Mesendoderm (in vitro differentiated cells): ENCODE data around the gene MAST4.
A peak's percentile ranks its signal among the peaks of the same experiment; 100 is the strongest.

Experiments
- DNase-seq: peaks from one replicate; pipeline ENCODE4 v3.0.0; 2013
- H2AK5ac ChIP-seq: 2 replicates; pipeline ENCODE4 v1.6.1; 2013; ENCODE audit warnings: low read length, inconsistent platforms
- H2BK120ac ChIP-seq: 2 replicates; pipeline ENCODE4 v1.6.1; 2013; ENCODE audit warnings: low read depth, mild to moderate bottlenecking, low read length, moderate library complexity, mixed read lengths
- H2BK15ac ChIP-seq: replicated peaks from 2 replicates; pipeline ENCODE4 v1.6.1; 2013; ENCODE audit warnings: low read depth, mild to moderate bottlenecking, moderate library complexity
- H2BK5ac ChIP-seq: 2 replicates; pipeline ENCODE4 v1.6.1; 2013; ENCODE audit warnings: low read length, inconsistent platforms
- H3K18ac ChIP-seq: 2 replicates; pipeline ENCODE4 v1.6.1; 2013; ENCODE audit warnings: mild to moderate bottlenecking, low read length, mixed read lengths
- H3K23ac ChIP-seq: one replicate; pipeline ENCODE4 v1.6.1; 2013; ENCODE audit warnings: low read length
- H3K27ac ChIP-seq: 2 replicates; pipeline ENCODE4 v1.5.1; 2013; ENCODE audit warnings: low read depth, mild to moderate bottlenecking, inconsistent platforms, low read length, moderate library complexity
- H3K27me3 ChIP-seq: 2 replicates; pipeline ENCODE4 v1.6.1; 2013; ENCODE audit warnings: low read length, control low read depth, mild to moderate bottlenecking, inconsistent platforms; ENCODE audit not compliant: insufficient read depth, poor library complexity
- H3K36me3 ChIP-seq: 2 replicates; pipeline ENCODE4 v1.6.1; 2013; ENCODE audit warnings: low read length, inconsistent platforms; ENCODE audit not compliant: control insufficient read depth, insufficient read depth
- H3K4ac ChIP-seq: one replicate; pipeline ENCODE4 v1.6.1; 2013; ENCODE audit warnings: low read depth, mild to moderate bottlenecking, low read length, moderate library complexity
- H3K4me1 ChIP-seq: 2 replicates; pipeline ENCODE4 v1.6.1; 2013; ENCODE audit warnings: low read depth, low read length, inconsistent platforms; ENCODE audit not compliant: control insufficient read depth
- H3K4me2 ChIP-seq: 2 replicates; pipeline ENCODE4 v1.6.1; 2013; ENCODE audit warnings: low read length
- H3K4me3 ChIP-seq: 2 replicates; pipeline ENCODE4 v1.5.1; 2013; ENCODE audit warnings: mild to moderate bottlenecking, low read length
- H3K56ac ChIP-seq: one replicate; pipeline ENCODE4 v1.6.1; 2013; ENCODE audit warnings: low read length
- H3K79me1 ChIP-seq: 2 replicates; pipeline ENCODE4 v1.6.1; 2013; ENCODE audit warnings: low read length, inconsistent platforms
- H3K79me2 ChIP-seq: 2 replicates; pipeline ENCODE4 v1.6.1; 2013; ENCODE audit warnings: mild to moderate bottlenecking, low read length; ENCODE audit not compliant: control insufficient read depth, insufficient read depth
- H3K9ac ChIP-seq: 2 replicates; pipeline ENCODE4 v1.6.1; 2013; ENCODE audit warnings: low read length, inconsistent platforms
- H4K5ac ChIP-seq: one replicate; pipeline ENCODE4 v1.6.1; 2013; ENCODE audit warnings: low read length
- H4K8ac ChIP-seq: one replicate; pipeline ENCODE4 v1.6.1; 2013; ENCODE audit warnings: low read depth, mild to moderate bottlenecking, control low read depth, low read length, moderate library complexity
- WGBS: extraction: QIAGEN DNeasy Blood & Tissue Kit; methylation state at CpG from one replicate; pipeline ENCODE4 v1.1.7; 2013; ENCODE audit warnings: low lambda C conversion rate, missing lambda C conversion rate; ENCODE audit not compliant: insufficient coverage; ENCODE audit errors: extremely low coverage; 5-methylcytosine and 5-hydroxymethylcytosine counted together

The MAST4 gene

GRCh38 chr5:67003935-67004729, 407.9 kb downstream of the MAST4 start:
- no peaks in the 10 kb centered on the region for H3K27me3 ChIP-seq
- no peak overlapping the region for H2BK120ac ChIP-seq
- peak overlapping the region; percentile 90 for H3K56ac ChIP-seq
- peak overlapping the region; percentile 83 for H3K18ac ChIP-seq
- H2BK5ac ChIP-seq: peak overlapping the region; percentile 6
- H3K4ac ChIP-seq: peak overlapping the region; percentile 93
- H3K27ac ChIP-seq: peak overlapping the region; percentile 94
- peaks cover 8% of the 10 kb centered on the region for H3K79me1 ChIP-seq
- no CpG with 5 or more reads among the region's 54 CpGs for WGBS
- H3K79me2 ChIP-seq: peaks cover 6% of the 10 kb centered on the region
- no peak overlapping the region for H3K23ac ChIP-seq
- peak overlapping the region; percentile 95 for H4K8ac ChIP-seq
- no peak overlapping the region for H2AK5ac ChIP-seq
- H3K9ac ChIP-seq: peak overlapping the region; percentile 82
- H3K4me3 ChIP-seq: peak overlapping the region; percentile 65
- H4K5ac ChIP-seq: no peak overlapping the region
- no peaks in the 10 kb centered on the region for H3K36me3 ChIP-seq
- H3K4me2 ChIP-seq: peak overlapping the region; percentile 64
- no peaks in the 10 kb centered on the region for H3K4me1 ChIP-seq
- peak overlapping the region; percentile 97 for H2BK15ac ChIP-seq
- peak; percentile 98 for DNase-seq

DNA sequence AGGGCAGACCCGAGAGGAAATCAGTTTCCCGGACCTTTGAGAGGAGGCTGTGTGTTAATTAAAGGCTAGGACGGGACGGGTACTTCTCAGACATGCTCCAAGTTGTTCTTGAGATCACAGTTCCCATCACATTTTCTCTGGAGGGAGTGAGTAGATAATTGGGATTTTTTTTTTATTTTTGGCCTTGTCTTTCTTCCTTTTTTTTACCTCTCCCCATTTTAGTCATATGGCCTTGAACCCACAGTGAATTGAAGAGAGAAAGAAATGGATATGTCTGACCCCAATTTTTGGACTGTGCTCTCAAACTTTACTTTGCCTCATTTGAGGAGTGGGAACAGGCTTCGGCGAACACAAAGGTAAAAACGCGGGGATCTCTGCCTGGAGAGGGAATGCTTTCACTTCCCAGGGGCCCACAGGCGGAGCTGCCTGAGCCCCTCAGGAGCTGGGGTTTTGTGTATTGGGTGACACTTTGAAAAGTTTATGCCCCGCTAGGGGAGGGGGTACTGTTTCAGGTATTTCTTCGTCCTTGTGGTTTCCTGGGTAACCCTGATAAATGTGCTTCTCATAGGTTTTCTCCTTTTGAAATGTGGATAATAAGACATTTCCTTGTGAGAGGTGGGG, 408.6 kb downstream of the MAST4 start:
- WGBS: no CpG with 5 or more reads among the region's 11 CpGs
- Histone ChIP-seq H3K79me1 (peaks cover 8% of the 10 kb centered on the region), H4K5ac (peak overlapping the region; percentile 71), H3K23ac (no peak overlapping the region), H3K56ac (peak overlapping the region; percentile 90), H3K36me3 (no peaks in the 10 kb centered on the region), H2BK15ac (peak overlapping the region; percentile 97), H3K4me3 (peak overlapping the region; percentile 55), H3K18ac (peak overlapping the region; percentile 83), H3K4ac (peak overlapping the region; percentile 93), H2BK120ac (peak overlapping the region; percentile 24), H3K4me1 (no peaks in the 10 kb centered on the region), H3K4me2 (peak overlapping the region; percentile 49), H3K27me3 (no peaks in the 10 kb centered on the region), H3K9ac (peak overlapping the region; percentile 82), H2BK5ac (peak overlapping the region; percentile 6), H4K8ac (peak overlapping the region; percentile 95), H3K27ac (peak overlapping the region; percentile 94), H3K79me2 (peaks cover 6% of the 10 kb centered on the region), H2AK5ac (no peak overlapping the region)
- DNase-seq: peak; percentile 57

GRCh38 chr5:67005737-67006499, 409.7 kb downstream of the MAST4 start:
- Histone ChIP-seq H3K18ac (no peak overlapping the region), H4K5ac (no peak overlapping the region), H2AK5ac (no peak overlapping the region), H3K79me1 (peaks cover 8% of the 10 kb centered on the region), H4K8ac (no peak overlapping the region), H2BK5ac (no peak overlapping the region), H2BK15ac (no peak overlapping the region), H3K79me2 (peaks cover 6% of the 10 kb centered on the region), H3K4me1 (no peaks in the 10 kb centered on the region), H3K4ac (no peak overlapping the region), H3K9ac (peak overlapping the region; percentile 9), H3K23ac (no peak overlapping the region), H3K36me3 (no peaks in the 10 kb centered on the region), H3K4me3 (no peak overlapping the region), H3K27ac (no peak overlapping the region), H2BK120ac (no peak overlapping the region), H3K27me3 (no peaks in the 10 kb centered on the region), H3K56ac (peak overlapping the region; percentile 25), H3K4me2 (no peak overlapping the region)
- no CpG with 5 or more reads among the region's 3 CpGs for WGBS
- DNase-seq: no peak

- Histone ChIP-seq H2BK15ac (no peak overlapping the region), H3K4me2 (no peak overlapping the region), H3K36me3 (no peaks in the 10 kb centered on the region), H3K4ac (no peak overlapping the region), H4K8ac (no peak overlapping the region), H3K79me2 (peaks cover 6% of the 10 kb centered on the region), H2BK5ac (no peak overlapping the region), H3K79me1 (peaks cover 8% of the 10 kb centered on the region), H3K23ac (no peak overlapping the region), H3K4me3 (no peak overlapping the region), H2AK5ac (no peak overlapping the region), H3K9ac (no peak overlapping the region), H3K27ac (no peak overlapping the region), H3K18ac (no peak overlapping the region), H3K56ac (no peak overlapping the region), H4K5ac (no peak overlapping the region), H3K4me1 (no peaks in the 10 kb centered on the region), H3K27me3 (no peaks in the 10 kb centered on the region), H2BK120ac (no peak overlapping the region)
- DNase-seq: no peak
- no CpG with 5 or more reads among the region's 3 CpGs for WGBS
These were observed 410.3 kb downstream of the MAST4 start for GRCh38 chr5:67006500-67006848.

DNA sequence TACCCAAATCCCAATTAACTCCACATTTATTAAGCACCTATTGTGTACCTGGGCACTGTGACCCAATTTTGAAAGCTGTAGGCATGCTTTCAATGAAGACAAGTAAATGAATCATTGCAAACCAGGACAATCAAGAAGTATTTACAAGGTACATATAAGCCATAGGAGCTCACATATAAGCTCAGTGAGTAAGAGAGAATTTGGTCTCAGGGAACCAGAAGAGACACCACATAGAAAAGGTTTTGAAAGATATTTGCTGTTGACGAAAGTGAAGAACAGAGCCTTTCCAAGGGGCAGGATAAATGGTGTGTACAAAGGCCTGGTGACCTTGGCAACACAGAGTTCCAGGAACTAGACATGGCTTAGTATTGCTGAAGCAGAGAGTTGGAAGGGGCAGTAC, 412.8 kb downstream of the MAST4 start:
- Histone ChIP-seq H3K27ac (no peak overlapping the region), H2BK120ac (no peak overlapping the region), H3K4me2 (no peak overlapping the region), H3K4ac (no peak overlapping the region), H3K18ac (no peak overlapping the region), H3K27me3 (no peaks in the 10 kb centered on the region), H3K79me2 (peaks cover 6% of the 10 kb centered on the region), H3K4me3 (no peak overlapping the region), H3K4me1 (no peaks in the 10 kb centered on the region), H2BK5ac (no peak overlapping the region), H3K36me3 (no peaks in the 10 kb centered on the region), H4K5ac (no peak overlapping the region), H3K23ac (no peak overlapping the region), H4K8ac (no peak overlapping the region), H3K79me1 (peaks cover 8% of the 10 kb centered on the region), H3K56ac (no peak overlapping the region), H2BK15ac (no peak overlapping the region), H2AK5ac (no peak overlapping the region), H3K9ac (no peak overlapping the region)
- no CpG with 5 or more reads among the region's 1 CpG for WGBS
- no peak for DNase-seq
